GM13976 (cell line): ENCODE results near the gene TFEB.

Experiments used
- DNase-seq: peaks from one replicate; pipeline ENCODE4 v3.0.0; 2012; ENCODE audit warnings: low spot score
- CTCF ChIP-seq: IDR thresholded peaks from 2 replicates; pipeline ENCODE4 v1.5.1; 2012; ENCODE audit warnings: borderline replicate concordance, mild to moderate bottlenecking; ENCODE audit not compliant: insufficient read depth; ENCODE audit errors: extremely low read depth, missing control alignments, control extremely low read depth
- in situ Hi-C: fragments of 300-500 bp; cut with MboI; formaldehyde crosslinking; loops from one replicate; pipeline ENCODE4 v1.12.0; 2022; ENCODE audit warnings: low sequenced_read_pairs, mixed read lengths, inconsistent platforms; ENCODE audit not compliant: unreplicated experiment

Gene TFEB

GRCh38 chr6:41654151-41654697, 81.2 kb downstream of the TFEB start:
- no peak for TF ChIP-seq CTCF
- DNase-seq, result no peak
- in situ Hi-C loops, result no loop called here

GRCh38 chr6:41653691-41654090, 81.7 kb downstream of the TFEB start:
- in situ Hi-C loops, result no loop called here
- DNase-seq, result no peak
- no peak for TF ChIP-seq CTCF

GRCh38 chr6:41652866-41653652, 82.3 kb downstream of the TFEB start:
- in situ Hi-C loops, result no loop called here
- no peak for DNase-seq
- no peak for TF ChIP-seq CTCF

GRCh38 chr6:41651962-41652657, 83.3 kb downstream of the TFEB start:
- in situ Hi-C loops, result no loop called here
- no peak for DNase-seq
- no peak for TF ChIP-seq CTCF

- no peak for DNase-seq
- no peak for TF ChIP-seq CTCF
- in situ Hi-C loops, result no loop called here
Observed at GRCh38 chr6:41651246-41651961, 84.0 kb downstream of the TFEB start.

- DNase-seq, result no peak
- no peak for TF ChIP-seq CTCF
- in situ Hi-C loops, result no loop called here
Observed at GRCh38 chr6:41650120-41650519, 85.3 kb downstream of the TFEB start.
